Esophagus muscularis mucosa (tissue), 4 donors: Measurements from ENCODE around the gene COMMD1.

Source experiments
- EP300 ChIP-seq: sonication (generic); formaldehyde crosslinking; IDR thresholded peaks from one replicate; pipeline ENCODE4 v1.6.1; 2017; ENCODE audit warnings: antibody characterized with exemption
- POLR2A ChIP-seq: fragments of 450-650 bp; IDR thresholded peaks from one replicate; pipeline ENCODE4 v1.6.1; 2017; ENCODE audit warnings: antibody characterized with exemption, moderate library complexity, mild to moderate bottlenecking, low read depth
- POLR2AphosphoS5 ChIP-seq, 2 donors: sonication (generic); formaldehyde crosslinking; IDR thresholded peaks; one replicate each; pipeline ENCODE4 v1.6.1; 2017; ENCODE audit warnings: antibody characterized with exemption in 2 of 2
- TF ChIP-seq, protein P1 (sequence below), 3 experiments: fragments of 200-600 bp in 2 of 3; fragments of 450-650 bp in 1 of 3; sonication (generic) in 2 of 3; IDR thresholded peaks; one replicate each; pipeline ENCODE4 v1.5.1; 2017 to 2019; ENCODE audit warnings: antibody characterized with exemption in 3 of 3, mild to moderate bottlenecking in 2 of 3, moderate library complexity in 1 of 3

DNA sequence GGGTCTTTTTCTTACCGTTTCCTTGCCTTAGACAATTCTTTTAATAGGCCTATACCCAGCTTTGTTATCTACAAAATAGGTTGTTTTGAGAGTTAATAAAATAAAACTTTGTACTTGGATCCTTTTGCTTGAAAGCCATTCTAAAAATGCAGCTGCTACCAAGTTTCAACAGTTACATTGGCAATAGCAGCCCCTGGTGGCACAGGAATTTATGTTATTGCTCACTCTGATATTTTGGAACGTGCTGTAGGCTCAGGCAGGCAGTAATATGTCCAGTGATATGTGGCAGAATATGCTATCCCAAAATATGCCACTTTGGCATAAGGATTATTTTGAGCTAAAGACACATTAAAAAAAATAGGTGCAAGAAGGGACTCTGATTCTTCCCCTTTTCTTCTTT is 6.7 kb upstream of the COMMD1 start:
- no peak for TF ChIP-seq POLR2AphosphoS5 (IDR thresholded peaks at IDR 0.05)
- TF ChIP-seq, protein P1, sequence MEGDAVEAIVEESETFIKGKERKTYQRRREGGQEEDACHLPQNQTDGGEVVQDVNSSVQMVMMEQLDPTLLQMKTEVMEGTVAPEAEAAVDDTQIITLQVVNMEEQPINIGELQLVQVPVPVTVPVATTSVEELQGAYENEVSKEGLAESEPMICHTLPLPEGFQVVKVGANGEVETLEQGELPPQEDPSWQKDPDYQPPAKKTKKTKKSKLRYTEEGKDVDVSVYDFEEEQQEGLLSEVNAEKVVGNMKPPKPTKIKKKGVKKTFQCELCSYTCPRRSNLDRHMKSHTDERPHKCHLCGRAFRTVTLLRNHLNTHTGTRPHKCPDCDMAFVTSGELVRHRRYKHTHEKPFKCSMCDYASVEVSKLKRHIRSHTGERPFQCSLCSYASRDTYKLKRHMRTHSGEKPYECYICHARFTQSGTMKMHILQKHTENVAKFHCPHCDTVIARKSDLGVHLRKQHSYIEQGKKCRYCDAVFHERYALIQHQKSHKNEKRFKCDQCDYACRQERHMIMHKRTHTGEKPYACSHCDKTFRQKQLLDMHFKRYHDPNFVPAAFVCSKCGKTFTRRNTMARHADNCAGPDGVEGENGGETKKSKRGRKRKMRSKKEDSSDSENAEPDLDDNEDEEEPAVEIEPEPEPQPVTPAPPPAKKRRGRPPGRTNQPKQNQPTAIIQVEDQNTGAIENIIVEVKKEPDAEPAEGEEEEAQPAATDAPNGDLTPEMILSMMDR (IDR thresholded peaks at IDR 0.05) = peak in 1 of 3 experiments; percentile 7
- TF ChIP-seq POLR2A = no peak
- TF ChIP-seq EP300 = no peak
